ENCODE data around the gene MTFP1.

The MTFP1 gene

DNA sequence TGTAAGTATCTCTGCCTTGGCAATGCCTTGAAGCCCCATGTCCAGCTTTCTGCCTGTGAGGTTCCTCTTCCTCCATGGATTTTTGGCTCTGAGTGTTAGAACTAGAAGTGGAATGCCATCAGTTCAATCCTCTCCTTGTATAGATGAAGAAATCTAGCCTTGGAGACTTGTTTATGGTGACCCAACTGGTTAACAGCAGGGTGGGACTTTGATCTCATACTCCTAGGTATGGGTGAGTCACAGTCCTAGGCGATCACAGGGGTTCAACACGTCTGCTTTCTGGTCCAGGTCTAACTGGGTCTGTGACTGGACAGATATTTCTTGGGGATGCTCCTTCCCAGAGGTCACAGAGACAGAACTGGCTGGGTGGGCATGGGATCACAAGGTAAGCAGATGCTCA is 9.2 kb upstream of the MTFP1 start:
- H3K27ac ChIP-seq, result peak overlapping the region; percentile 58
- TF ChIP-seq, protein P1, sequence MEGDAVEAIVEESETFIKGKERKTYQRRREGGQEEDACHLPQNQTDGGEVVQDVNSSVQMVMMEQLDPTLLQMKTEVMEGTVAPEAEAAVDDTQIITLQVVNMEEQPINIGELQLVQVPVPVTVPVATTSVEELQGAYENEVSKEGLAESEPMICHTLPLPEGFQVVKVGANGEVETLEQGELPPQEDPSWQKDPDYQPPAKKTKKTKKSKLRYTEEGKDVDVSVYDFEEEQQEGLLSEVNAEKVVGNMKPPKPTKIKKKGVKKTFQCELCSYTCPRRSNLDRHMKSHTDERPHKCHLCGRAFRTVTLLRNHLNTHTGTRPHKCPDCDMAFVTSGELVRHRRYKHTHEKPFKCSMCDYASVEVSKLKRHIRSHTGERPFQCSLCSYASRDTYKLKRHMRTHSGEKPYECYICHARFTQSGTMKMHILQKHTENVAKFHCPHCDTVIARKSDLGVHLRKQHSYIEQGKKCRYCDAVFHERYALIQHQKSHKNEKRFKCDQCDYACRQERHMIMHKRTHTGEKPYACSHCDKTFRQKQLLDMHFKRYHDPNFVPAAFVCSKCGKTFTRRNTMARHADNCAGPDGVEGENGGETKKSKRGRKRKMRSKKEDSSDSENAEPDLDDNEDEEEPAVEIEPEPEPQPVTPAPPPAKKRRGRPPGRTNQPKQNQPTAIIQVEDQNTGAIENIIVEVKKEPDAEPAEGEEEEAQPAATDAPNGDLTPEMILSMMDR (conservative IDR thresholded peaks at IDR 0.05), result no peak

DNA sequence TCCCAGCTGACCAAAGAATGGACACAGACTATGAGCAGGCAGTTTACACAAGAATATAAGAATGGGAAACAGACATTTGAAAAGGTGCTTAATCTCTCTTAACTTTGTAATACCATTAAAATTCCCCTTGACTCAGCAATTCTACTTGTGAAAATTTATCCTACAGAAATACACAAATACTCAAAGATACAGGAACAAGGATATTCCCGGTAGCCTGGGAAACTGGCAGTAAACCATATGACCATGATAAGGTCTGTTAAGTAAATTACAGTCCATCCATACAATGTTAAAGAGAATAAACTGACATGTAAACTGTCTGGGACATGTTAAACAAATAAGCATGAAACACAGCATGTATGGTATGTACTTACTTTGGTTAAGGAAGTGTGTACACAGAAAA is 8.7 kb upstream of the MTFP1 start:
- TF ChIP-seq, protein P1 (conservative IDR thresholded peaks at IDR 0.05), result no peak
- H3K27ac ChIP-seq, result peak overlapping the region; percentile 58

DNA sequence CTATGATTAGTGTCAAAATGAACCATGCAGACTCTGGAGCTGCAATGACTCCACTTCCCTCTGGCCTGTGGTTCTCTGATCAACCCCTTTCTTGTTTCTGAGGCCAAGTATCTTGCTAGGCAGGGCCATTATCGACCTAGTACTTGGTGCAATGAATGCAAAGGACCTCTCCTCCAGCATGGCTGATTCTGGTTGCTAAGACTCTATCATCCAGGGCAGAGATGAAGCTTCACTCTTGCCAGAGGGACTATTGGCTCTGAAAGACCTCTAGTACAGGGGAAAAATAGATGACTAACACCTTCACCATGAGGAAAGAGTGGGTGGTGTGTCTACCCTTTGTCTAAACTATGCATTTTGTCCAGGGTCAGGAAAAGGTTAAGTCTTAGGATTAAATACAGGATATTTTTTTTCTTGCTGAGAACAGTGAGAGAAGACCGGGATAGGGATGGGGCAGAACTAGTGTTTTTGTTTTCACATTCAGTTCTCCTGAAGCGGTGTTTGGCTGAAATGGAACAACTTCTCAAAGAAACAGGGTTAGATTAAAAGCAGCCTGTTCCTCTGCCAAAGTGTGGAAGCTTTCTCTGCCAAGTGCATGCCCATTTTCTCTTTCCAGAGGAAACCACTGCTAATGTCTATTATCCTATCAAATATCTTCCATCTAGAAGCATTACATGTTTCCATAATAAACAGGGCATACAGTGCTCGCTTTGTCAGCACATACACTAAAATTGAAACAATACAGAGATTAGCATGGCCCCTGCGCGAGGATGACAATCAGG is 5.0 kb upstream of the MTFP1 start:
- TF ChIP-seq, protein P1 (conservative IDR thresholded peaks at IDR 0.05), result no peak
- H3K27ac ChIP-seq, result peak overlapping the region; percentile 95

DNA sequence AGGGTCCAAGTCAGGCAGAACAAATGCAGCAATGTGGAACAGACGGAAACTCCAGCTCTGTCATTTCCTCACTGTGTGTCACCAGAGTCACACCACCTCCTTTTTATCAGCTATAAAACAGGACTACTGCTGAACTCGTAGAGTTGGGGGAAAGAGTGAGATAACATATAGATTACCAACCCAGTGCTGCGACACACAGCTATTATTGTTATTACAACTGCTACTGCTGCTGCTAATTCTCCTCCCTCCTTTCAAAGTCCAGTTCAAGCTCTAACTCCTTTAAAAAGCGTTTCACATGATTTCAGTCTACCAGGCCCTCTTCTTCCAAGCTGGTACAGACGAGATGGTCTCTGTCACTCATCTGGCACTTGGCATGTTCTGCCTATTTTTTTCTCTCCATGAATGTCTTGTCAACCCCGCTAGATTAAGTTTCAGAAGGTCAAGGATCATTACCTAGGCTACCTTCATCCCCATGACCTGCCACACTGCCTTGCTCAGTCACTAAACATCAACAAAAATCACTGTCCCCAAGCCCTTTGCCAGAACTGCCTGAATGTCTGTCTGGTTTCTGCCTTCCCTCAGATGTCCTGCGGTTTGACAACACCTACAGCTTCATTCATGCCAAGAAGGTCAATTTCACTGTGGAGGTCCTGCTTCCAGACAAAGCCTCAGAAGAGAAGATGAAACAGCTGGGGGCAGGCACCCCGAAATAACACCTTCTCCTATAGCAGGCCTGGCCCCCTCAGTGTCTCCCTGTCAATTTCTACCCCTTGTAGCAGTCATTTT is 3.7 kb upstream of the MTFP1 start:
- H3K27ac ChIP-seq, result peak overlapping the region; percentile 95

DNA sequence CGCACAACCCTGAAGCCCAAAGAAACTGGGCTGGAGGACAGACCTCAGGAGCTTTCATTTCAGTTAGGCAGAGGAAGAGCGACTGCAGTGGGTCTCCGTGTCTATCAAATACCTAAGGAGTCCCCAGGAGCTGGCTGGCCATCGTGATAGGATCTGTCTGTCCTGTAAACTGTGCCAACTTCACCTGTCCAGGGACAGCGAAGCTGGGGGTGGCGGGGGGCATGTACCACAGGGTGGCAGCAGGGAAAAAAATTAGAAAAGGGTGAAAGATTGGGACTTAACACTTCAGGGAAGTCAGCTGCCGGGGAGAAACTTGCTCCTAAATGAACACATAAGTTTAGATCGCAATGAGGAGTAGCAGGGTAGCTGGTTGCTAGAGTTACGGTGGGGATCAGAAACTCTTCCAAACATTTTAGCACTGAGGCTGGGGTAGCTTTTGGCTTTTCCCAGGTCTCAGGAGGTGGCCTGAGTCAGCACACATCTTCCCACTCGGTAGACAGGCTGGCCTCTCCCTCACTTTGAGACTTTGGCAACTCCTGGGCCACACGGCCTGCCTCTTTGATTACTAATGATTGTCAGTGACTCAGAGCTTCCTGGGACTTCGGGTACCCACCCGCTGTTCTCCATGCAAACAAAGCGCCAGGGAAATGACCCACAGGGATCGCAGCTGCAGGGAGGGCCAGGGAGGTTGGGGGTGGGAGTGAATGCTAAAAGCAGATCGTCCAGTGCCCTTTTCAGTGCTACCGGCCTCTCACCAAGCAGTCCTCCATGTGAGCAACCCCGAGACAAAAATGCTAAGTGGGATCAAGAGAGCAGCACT is 2.9 kb upstream of the MTFP1 start:
- TF ChIP-seq, protein P1 (conservative IDR thresholded peaks at IDR 0.05), result no peak

More for the DNA sequence above, 3.7 kb upstream of the MTFP1 start:
- TF ChIP-seq, protein P1 (conservative IDR thresholded peaks at IDR 0.05), result no peak

DNA sequence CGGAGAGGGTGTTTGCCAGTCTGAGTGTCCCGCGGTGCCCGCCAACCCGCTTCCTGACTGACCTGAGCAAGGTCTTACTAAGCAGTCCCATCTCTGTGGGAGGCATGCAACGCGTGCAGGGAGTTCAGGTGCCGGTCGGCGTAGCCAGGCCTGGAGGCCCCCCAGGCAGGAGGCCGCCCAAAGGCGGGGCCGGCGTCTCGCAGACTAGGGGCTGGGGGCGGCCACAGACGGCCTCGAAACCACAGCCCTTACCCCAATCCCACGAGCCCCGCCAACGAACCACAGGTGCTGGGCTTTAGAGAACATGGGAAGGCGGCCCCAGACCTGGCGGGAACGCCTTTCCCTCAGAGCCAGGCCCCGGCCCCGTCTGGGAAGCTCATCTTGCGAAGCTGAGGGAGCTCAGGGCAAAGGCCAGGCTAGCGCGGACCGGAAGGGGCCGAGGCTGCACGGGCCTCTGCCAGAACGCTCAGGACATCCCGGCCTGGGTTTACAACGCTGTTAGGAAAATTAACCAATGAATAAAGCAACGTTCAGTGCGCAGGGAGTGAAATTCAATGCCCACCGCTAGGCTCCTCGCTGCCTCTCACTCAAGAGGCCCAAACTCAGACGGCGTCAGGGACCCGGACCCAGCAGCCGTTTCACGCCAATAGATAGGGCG is 2.1 kb upstream of the MTFP1 start:
- peak overlapping the region; percentile 95 for H3K27ac ChIP-seq
- TF ChIP-seq, protein P1 (conservative IDR thresholded peaks at IDR 0.05), result 0 out of 2 replicates have a peak, but pooled peaks have one; percentile 7

More for the DNA sequence above, 2.9 kb upstream of the MTFP1 start:
- H3K27ac ChIP-seq, result peak overlapping the region; percentile 95

Measured in VCaP (cell line).